GM10847 (cell line): ENCODE results near the gene FGF3.

Source experiments
- POLR2A ChIP-seq: IDR thresholded peaks from 2 replicates; pipeline ENCODE4 v1.6.1; 2011; ENCODE audit not compliant: insufficient read length; ENCODE audit errors: extremely low read depth

FGF3 gene

GRCh38 chr11:69834811-69835800, 15.9 kb upstream of the FGF3 start:
- no peak for TF ChIP-seq POLR2A

GRCh38 chr11:69834251-69834650, 15.0 kb upstream of the FGF3 start:
- no peak for TF ChIP-seq POLR2A

GRCh38 chr11:69832561-69833413, 13.6 kb upstream of the FGF3 start:
- no peak for TF ChIP-seq POLR2A

- no peak for TF ChIP-seq POLR2A
Observed at GRCh38 chr11:69831985-69832384, 12.8 kb upstream of the FGF3 start.

- TF ChIP-seq POLR2A = no peak
Observed at GRCh38 chr11:69830086-69830485, 10.9 kb upstream of the FGF3 start.

- no peak for TF ChIP-seq POLR2A
Observed at GRCh38 chr11:69828971-69829344, 9.7 kb upstream of the FGF3 start.

GRCh38 chr11:69828276-69828970, 9.2 kb upstream of the FGF3 start:
- TF ChIP-seq POLR2A = no peak

GRCh38 chr11:69826773-69827172, 7.6 kb upstream of the FGF3 start:
- TF ChIP-seq POLR2A = no peak

GRCh38 chr11:69825941-69826340, 6.7 kb upstream of the FGF3 start:
- TF ChIP-seq POLR2A = no peak

- TF ChIP-seq POLR2A = no peak
Observed at GRCh38 chr11:69825037-69825834, 6.0 kb upstream of the FGF3 start.

- TF ChIP-seq POLR2A = no peak
Observed at GRCh38 chr11:69823641-69824265, 4.5 kb upstream of the FGF3 start.

GRCh38 chr11:69822676-69823494, 3.7 kb upstream of the FGF3 start:
- TF ChIP-seq POLR2A = no peak

- no peak for TF ChIP-seq POLR2A
Observed at GRCh38 chr11:69821511-69822040, 2.4 kb upstream of the FGF3 start.
